ENCODE results near the gene TRPC6. TPM values are rescaled to one million over a fixed set of nuclear protein-coding genes. Genes with fewer than 3 reads are reported as not detected.

TRPC6 gene
- total RNA-seq, 3 donors from 2014 or later, result 4.3 to 10.7 (median 6.2) TPM

DNA sequence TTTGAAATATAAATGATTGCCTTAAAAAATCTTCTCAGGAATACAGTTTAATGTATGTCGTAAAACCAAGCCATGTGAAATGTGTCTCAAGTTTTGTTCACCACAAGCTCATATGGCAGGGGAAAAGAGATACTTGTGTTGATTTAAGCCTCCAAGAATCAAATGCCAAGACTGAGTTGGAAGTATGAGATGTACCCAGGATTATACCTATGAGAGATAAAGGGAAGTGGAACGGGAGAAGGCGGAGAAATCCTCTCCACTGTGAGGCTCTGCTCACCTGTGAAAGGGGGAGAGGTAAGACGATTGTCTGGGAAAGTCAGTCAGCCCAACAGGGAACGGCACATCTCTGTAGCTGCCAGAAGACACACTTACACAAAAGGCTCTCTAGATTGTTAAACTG lies 124.8 kb downstream of the TRPC6 start:
- intact Hi-C loops (cut with DNase I; ENCODE audit: low total_unique reads), result no loop called here
- no peaks in the 10 kb centered on the region for H3K36me3 ChIP-seq
- H3K4me3 ChIP-seq, result no peak overlapping the region
- no peak overlapping the region for H3K27ac ChIP-seq
- no peaks in the 10 kb centered on the region for H3K4me1 ChIP-seq
- H3K9me3 ChIP-seq, result no peaks in the 10 kb centered on the region
- H3K27me3 ChIP-seq, result no peaks in the 10 kb centered on the region
- no peak for DNase-seq (ENCODE audit: low spot score in 2 of 2)
- TF ChIP-seq, protein P1, sequence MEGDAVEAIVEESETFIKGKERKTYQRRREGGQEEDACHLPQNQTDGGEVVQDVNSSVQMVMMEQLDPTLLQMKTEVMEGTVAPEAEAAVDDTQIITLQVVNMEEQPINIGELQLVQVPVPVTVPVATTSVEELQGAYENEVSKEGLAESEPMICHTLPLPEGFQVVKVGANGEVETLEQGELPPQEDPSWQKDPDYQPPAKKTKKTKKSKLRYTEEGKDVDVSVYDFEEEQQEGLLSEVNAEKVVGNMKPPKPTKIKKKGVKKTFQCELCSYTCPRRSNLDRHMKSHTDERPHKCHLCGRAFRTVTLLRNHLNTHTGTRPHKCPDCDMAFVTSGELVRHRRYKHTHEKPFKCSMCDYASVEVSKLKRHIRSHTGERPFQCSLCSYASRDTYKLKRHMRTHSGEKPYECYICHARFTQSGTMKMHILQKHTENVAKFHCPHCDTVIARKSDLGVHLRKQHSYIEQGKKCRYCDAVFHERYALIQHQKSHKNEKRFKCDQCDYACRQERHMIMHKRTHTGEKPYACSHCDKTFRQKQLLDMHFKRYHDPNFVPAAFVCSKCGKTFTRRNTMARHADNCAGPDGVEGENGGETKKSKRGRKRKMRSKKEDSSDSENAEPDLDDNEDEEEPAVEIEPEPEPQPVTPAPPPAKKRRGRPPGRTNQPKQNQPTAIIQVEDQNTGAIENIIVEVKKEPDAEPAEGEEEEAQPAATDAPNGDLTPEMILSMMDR (IDR thresholded peaks at IDR 0.05), result no peak
- no peak for TF ChIP-seq POLR2AphosphoS5 (IDR thresholded peaks at IDR 0.05)

DNA sequence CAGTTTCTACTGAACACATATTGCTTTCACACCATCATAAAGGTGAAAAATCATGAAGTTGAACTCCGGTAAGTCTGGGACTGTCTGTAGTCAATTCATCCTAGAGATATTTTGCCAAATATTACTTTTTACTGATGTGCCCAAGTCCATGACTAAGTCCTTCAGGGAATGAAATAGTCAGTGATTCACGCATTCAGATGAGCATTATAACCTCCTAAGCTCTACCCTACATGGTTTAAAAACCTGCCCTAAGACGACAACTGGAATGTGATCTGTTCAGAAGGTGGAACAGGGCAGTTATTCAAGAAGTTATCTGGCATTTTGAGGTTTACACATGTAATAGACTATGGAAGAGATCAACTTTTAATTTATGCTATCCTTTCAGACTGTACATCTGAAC lies 125.6 kb downstream of the TRPC6 start:
- Histone ChIP-seq H3K27ac (no peak overlapping the region), H3K9me3 (no peaks in the 10 kb centered on the region), H3K27me3 (no peaks in the 10 kb centered on the region), H3K4me1 (no peaks in the 10 kb centered on the region), H3K4me3 (no peak overlapping the region), H3K36me3 (no peaks in the 10 kb centered on the region)
- TF ChIP-seq POLR2A (IDR thresholded peaks at IDR 0.05) (no peak), POLR2AphosphoS5 (IDR thresholded peaks at IDR 0.05) (no peak)
- TF ChIP-seq, protein P1 (IDR thresholded peaks at IDR 0.05), result no peak
- intact Hi-C loops (cut with DNase I; ENCODE audit: low total_unique reads), result no loop called here
- DNase-seq (ENCODE audit: low spot score in 2 of 2), result no peak

DNA sequence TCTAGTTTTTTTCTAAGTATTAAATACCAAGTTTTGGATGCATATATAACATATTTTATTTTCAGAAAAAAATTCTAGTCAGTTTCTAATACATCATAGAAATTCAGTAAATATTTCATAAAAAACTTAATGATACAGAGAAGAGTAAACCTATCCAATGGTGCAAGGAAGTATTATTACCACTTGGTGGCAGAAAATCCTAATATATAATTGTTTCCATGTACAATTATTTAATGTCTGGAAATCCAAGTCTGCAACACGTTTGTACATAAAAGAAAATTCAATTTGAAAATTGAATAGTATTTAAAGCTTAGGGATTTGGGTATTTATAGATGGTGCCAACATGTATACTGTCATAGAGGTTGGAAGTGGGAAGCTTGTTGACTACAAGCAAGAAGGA lies 127.0 kb downstream of the TRPC6 start:
- no peak for DNase-seq (ENCODE audit: low spot score in 2 of 2)
- TF ChIP-seq POLR2AphosphoS5 (IDR thresholded peaks at IDR 0.05), result no peak
- TF ChIP-seq, protein P1 (IDR thresholded peaks at IDR 0.05), result peak in 2 of 3 donors; percentile 28 to 42
- Histone ChIP-seq H3K27ac (no peak overlapping the region), H3K27me3 (no peaks in the 10 kb centered on the region), H3K36me3 (no peaks in the 10 kb centered on the region), H3K4me3 (no peak overlapping the region), H3K4me1 (no peaks in the 10 kb centered on the region), H3K9me3 (no peaks in the 10 kb centered on the region)
- intact Hi-C loops (cut with DNase I; ENCODE audit: low total_unique reads), result no loop called here

DNA sequence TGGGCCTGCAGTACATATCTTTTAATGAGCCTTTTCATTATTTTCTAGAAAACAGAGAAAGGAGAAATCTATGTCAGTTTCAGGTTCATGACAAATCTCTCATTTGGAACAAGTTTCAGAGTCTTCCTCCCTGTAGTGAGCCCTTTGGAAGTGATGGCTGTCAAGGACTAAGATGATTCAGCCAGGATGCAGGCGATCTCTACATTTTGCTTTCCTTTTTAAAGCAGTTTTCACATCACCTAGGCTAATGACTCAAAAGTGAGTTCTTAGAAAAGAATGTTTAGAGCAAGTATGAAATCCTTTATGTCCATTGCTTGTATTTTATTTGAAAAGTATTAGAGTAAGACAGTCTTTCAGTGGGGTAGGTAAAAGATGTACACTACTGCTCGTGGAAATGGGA lies 130.1 kb downstream of the TRPC6 start:
- H3K36me3 ChIP-seq, result no peaks in the 10 kb centered on the region
- intact Hi-C loops (cut with DNase I; ENCODE audit: low total_unique reads), result no loop called here

DNA sequence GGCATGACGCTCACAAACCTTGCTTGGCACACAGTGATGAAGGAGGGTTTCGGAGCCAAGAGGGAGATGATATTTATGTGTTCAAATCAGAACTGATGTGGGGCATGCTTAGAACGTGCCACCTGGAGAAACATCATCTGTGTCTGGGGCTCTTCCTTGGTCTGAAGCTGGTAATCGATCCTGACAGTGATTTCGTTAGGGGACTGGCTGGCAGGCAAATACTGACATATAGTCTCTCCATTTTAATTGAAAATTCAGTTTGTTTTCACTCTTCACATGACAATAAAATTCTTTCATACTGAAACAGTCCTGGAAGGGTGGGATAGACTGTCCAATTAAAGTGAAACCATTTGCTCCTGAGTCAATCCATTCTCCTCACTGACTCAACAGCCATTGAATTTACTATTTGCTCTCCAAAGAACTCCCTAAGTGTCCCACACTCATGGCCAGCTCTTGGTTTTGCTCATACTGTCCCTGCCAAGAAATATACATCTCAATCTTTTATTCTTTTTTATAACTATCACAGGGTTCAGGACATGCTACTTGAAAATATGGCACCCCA lies 134.8 kb downstream of the TRPC6 start:
- no peak overlapping the region for H3K4me3 ChIP-seq
- H3K4me1 ChIP-seq, result no peaks in the 10 kb centered on the region
- TF ChIP-seq POLR2A (IDR thresholded peaks at IDR 0.05) (no peak), POLR2AphosphoS5 (IDR thresholded peaks at IDR 0.05) (no peak)
- TF ChIP-seq, protein P1 (IDR thresholded peaks at IDR 0.05), result no peak
- H3K27ac ChIP-seq, result no peak overlapping the region
- no peaks in the 10 kb centered on the region for H3K36me3 ChIP-seq
- no peaks in the 10 kb centered on the region for H3K27me3 ChIP-seq
- H3K9me3 ChIP-seq, result no peaks in the 10 kb centered on the region
- DNase-seq (ENCODE audit: low spot score in 2 of 2), result no peak
- intact Hi-C loops (cut with DNase I; ENCODE audit: low total_unique reads), result no loop called here

More for the DNA sequence above, 130.1 kb downstream of the TRPC6 start:
- Histone ChIP-seq H3K4me1 (no peaks in the 10 kb centered on the region), H3K9me3 (no peaks in the 10 kb centered on the region), H3K27ac (no peak overlapping the region), H3K4me3 (no peak overlapping the region), H3K27me3 (no peaks in the 10 kb centered on the region)
- TF ChIP-seq POLR2AphosphoS5 (IDR thresholded peaks at IDR 0.05) (no peak), POLR2A (IDR thresholded peaks at IDR 0.05) (no peak)
- TF ChIP-seq, protein P1 (IDR thresholded peaks at IDR 0.05), result no peak
- no peak for DNase-seq (ENCODE audit: low spot score in 2 of 2)
